IPS-NIHi7 (cell line): ENCODE results near the gene SLC6A13.
"Not testable (repeated sequence)": the region's sequence is repeated elsewhere in the genome, so short reads cannot be mapped to it uniquely, and the experiment has no call there.

Source experiments
- DNase-seq: peaks from one replicate; pipeline ENCODE4 v3.0.0; 2012; ENCODE audit warnings: mixed read lengths; ENCODE audit errors: extremely low spot score

Gene SLC6A13

GRCh38 chr12:262817-263216, at the start of gene SLC6A13:
SLC6A13 (minus strand) TSS chr12:262836; CDS start chr12:260052, 2,784 bp downstream.
- DNase-seq, result no peak

- DNase-seq, result no peak
Observed at GRCh38 chr12:308511-308910, 45.9 kb upstream of the SLC6A13 start.

- no peak for DNase-seq
Observed at GRCh38 chr12:307406-307805, 44.8 kb upstream of the SLC6A13 start.

GRCh38 chr12:304805-305204, 42.2 kb upstream of the SLC6A13 start:
- DNase-seq, result no peak

DNA sequence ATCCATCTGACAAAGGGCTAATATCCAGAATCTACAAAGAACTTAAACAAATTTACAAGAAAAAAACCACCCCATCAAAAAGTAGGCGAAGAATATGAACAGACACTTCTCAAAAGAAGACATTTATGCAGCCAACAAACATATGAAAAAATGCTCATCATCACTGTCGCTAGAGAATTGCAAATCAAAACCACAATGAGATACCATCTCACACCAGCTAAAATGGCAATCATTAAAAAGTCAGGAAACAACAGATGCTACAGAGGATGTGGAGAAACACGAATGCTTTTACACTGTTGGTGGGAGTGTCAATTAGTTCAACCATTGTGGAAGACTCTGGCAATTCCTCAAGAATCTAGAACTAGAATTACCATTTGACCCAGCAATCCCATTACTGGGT, 40.1 kb upstream of the SLC6A13 start:
- not testable (repeated sequence) for DNase-seq

DNA sequence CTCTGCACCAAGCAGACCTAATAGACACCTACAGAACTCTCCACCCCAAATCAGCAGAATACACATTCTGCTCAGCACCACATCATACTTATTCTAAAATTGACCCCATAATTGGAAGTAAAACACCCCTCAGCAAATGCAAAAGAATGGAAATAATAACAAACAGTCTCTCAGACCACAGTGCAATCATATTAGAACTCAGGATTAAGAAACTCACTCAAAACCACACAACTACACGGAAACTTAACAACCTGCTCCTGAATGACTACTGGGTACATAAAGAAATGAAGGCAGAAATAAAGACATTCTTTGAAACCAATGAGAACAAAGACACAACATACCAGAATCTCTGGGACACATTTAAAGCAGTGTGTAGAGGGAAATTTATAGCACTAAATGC, 37.5 kb upstream of the SLC6A13 start:
- DNase-seq, result not testable (repeated sequence)

DNA sequence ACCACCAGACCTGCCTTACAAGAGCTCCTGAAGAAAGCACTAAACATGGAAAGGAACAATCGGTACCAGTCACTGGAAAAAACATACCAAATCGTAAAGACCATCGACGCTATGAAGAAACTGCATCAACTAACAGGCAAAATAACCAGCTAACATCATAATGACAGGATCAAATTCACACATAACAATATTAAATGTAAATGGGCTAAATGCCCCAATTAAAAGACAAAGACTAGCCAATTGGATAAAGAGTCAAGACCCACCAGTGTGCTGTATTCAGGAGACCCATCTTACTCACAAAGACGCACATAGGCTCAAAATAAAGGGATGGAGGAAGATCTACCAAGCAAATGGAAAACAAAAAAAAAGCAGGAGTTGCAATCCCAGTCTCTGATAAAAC, 36.9 kb upstream of the SLC6A13 start:
- not testable (repeated sequence) for DNase-seq

DNA sequence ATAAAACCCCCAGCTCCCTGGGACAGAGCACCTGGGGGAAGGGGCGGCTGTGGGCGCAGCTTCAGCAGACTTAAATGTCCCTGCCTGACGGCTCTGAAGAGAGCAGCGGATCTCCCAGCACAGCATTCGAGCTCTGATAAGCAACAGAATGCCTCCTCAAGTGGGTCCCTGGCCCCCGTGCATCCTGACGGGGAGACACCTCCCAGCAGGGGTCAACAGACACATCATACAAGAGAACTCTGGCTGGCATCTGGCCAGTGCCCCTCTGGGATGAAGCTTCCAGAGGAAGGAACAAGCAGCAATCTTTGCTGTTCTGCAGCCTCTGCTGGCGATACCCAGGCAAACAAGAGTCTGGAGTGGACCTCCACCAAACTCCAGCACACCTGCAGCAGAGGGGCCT, 35.4 kb upstream of the SLC6A13 start:
- not testable (repeated sequence) for DNase-seq

GRCh38 chr12:295132-295531, 32.5 kb upstream of the SLC6A13 start:
- no peak for DNase-seq

DNA sequence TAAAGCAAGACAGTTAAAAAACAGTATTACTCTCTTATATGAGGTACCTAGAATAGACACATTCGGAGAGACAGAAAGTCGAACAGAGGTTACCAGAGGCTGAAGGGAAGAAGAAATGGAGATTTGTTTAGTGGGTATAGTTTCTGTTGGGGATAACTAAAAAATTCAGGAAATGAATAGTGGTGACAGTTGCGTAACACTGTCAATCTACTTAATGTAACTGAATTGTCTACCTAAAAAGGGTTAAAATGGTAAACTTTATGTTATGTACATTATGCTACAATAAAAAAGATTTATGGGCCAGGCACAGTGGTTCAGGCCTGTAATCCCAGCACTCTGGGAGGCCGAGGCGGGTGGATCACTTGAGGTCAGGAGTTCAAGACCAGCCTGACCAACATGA, 30.6 kb upstream of the SLC6A13 start:
- no peak for DNase-seq

DNA sequence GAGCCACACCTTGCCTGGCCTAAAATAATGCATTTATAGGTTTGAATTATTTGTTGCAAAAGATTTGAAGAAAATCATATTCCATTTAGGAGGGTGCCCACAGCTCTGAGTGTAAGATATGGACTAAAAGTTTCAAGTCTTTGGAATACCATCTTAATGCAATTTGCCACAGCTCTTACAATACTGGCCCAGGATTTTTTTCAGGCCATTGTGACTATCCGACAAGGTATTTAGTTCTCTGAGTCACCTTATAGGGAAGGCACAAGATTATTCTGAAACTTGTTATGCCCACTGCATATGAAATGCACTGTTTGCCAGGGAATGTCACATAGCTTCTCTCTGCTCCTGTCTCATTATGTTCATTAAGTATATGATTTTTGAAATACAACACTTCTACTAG, 29.6 kb upstream of the SLC6A13 start:
- DNase-seq, result no peak

DNA sequence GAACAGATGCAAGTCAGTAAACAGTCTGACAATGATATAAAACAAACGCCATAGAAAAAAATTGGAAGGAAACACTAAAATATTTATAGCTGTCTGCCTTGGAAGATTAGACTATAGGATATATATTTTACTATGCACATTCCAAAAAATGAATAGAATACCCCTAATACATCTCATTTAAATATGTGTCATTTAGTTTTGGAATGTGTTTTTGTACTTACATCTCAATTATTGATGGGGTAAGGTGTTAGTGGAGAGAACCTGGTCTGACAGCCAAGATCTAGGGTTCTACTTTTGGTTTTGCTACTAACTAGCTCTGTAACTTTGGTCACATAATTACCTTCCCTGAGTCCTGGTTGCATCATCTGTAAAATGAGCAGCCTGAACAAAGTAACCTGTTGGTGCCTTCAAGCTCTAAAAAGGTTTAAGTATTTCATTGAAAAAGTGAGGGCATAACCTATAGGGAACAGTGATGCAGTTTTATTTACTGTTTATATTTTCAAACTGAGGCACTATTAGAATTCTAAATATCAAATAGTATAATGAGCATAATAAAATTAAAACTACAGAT, 28.6 kb upstream of the SLC6A13 start:
- DNase-seq, result no peak

GRCh38 chr12:288687-289086, 26.1 kb upstream of the SLC6A13 start:
- DNase-seq, result no peak

DNA sequence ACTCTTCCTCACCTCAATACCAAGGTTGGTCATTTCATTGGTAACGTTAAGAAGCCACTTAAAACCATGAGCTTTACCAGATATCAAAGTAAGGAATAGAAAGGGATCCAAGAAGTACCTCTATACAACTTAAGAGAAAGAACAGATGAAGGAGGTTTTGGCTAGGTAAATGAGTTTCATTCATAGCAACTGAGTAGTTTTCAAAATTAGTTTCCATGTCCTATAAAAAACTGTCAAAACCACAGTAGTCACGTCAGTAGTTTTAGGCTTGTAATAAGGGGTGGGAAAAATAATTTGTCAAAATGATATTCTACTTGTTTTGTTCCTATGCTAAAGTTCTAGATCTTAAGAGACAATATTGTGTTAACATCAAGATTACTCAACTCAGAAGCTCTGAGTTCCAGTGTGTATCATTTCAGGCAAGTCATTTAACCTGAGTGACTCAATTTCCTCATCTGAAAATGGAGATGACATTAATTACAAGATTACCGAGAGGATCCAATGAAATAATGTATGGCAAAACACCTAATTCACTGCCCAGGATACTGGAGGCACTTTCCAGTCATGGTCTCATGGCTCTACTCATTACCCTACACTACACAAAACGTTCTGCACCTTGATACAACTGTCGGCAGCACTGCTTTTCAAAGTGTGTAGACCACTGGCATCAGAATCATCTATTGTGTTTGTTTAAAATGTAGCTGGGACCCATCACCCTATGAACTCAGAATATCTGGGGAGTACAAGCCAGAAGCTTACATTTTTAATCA, 24.1 kb upstream of the SLC6A13 start:
- no peak for DNase-seq

GRCh38 chr12:278046-278445, 15.4 kb upstream of the SLC6A13 start:
- DNase-seq, result no peak

DNA sequence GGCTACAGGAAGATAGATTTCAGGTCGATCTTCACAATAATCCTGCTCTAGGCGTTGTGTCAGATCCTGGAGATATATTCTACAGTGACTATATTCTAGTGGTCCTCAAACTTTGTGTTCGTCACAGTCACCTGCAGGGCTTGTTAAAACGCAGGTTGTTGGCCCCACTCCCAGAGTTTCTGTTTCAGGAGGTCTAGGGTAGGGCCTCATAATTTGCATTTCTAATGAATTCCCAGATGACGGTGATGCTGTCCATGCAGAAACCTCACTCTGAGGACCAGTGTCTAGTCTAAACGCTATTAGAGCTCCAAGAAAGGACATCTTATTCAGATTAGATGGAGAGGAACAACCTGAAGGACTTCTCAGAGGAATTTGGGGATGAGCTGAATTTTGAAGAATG, 13.2 kb upstream of the SLC6A13 start:
- DNase-seq, result no peak

DNA sequence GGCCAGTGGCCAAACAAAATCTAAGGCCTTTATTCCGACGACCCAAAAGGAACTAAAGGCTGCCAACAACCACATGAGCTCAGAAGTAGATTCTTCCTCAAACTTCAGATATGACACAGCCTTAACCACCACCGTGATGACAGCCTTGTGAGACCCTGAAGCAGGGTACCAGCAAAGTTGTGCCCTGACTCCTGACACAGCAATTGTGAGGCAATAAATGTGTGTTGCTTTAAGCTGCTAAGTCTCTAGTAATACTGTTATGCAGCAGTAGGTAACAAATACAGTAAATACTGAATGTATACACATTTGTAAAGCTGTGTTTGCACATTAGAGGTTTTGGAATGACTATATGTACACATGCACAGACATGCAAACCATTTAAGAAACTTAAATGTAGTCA, 10.7 kb upstream of the SLC6A13 start:
- DNase-seq, result no peak

- DNase-seq, result no peak
Observed at GRCh38 chr12:272942-273341, 10.3 kb upstream of the SLC6A13 start.

DNA sequence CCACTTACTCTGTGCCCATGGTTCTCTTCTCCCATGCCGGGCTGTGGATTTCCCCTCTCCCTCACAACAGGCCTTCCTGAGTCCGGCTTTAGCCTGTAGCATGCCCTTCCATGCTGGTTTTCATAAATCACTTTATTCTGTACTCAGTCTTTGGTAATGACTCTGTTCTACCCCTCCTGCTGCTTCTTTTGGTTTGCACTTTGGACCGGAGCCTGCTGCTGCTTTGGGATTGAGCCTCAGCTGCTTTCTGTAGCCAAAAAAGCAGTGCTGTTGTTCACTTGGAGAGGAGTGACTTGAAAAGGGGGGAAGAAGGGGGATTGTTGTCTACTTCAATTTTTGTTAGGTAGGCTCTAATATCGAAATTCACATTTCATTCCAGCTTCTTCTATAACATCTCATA, 8.5 kb upstream of the SLC6A13 start:
- no peak for DNase-seq

GRCh38 chr12:269191-269590, 6.6 kb upstream of the SLC6A13 start:
- no peak for DNase-seq

DNA sequence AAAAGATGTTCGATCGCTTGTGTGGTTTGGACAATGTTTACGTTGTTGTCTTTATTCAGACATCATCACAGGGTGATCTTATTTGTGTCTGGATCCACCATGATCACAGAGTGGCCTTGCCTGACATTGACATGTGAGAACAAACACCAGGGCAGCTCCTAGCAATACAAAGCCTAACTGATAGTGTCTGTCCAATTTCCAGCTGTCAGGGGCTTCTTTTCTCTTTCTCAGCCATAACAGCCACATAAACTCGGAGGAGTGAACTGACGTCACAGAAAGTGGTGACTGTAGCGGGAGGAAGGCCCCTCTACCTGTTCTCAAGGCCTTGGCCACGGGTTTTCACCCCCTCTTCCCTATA, 5.8 kb upstream of the SLC6A13 start:
- DNase-seq, result no peak

GRCh38 chr12:267581-268482, 5.2 kb upstream of the SLC6A13 start:
- DNase-seq, result no peak

- no peak for DNase-seq
Observed at GRCh38 chr12:265096-265495, 2.5 kb upstream of the SLC6A13 start.
